Activated CD8-positive, alpha-beta memory T cell treated with anti-CD3 and anti-CD28 coated beads, Interleukin-2, amount 50 U/mL, for 24 hours (primary cell): ENCODE results near the gene ASCC3.

Experiments used
- DNase-seq: peaks from one replicate; pipeline ENCODE4 v3.0.0-alpha.2; 2020; ENCODE audit errors: extremely low read depth

ASCC3 gene

DNA sequence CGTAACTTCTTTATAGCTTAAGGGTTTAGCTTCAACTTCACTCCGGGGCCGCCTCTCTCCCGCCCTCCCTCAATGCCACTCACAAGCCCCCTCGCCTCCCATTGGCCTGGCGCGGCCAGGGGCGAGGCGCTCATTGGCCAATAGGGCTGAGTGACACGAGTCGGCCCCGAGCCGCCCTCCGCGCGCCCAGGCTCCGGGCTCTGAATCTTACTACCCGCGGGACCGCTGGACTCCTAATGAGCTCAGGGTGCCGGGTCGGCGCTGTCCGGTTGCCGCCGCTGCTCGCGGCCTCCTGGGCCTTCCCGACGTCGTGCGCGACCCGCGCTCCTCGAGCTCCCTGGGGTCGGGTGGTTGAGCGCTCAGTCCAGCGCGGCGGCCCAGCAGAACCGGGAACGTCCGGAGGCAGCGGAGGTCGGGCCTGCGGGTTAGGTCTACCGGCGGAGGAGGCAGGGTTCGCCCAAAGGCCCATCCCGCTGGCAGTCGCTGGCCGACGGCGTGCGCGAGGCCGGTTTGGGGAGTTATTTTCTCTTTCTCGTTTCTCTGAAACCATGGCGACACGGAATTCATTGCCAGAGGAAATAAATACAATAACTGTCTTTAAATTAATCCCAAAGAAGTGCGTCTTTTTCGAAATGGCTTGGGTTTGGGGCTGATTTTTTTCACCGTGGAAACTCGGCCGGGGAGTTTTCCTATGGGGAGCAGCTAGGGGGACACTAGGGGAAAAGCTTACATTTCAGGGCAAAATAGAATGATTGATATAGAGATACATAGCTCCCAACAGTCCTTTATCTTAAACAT is 416.0 kb downstream of the ASCC3 start, which contains the start of gene SIM1:
Gene SIM1 (minus strand): TSS at position 19 of the 798 bp plus-strand sequence. CDS start 1,453 bp downstream, outside the sequence.
- DNase-seq = no peak

DNA sequence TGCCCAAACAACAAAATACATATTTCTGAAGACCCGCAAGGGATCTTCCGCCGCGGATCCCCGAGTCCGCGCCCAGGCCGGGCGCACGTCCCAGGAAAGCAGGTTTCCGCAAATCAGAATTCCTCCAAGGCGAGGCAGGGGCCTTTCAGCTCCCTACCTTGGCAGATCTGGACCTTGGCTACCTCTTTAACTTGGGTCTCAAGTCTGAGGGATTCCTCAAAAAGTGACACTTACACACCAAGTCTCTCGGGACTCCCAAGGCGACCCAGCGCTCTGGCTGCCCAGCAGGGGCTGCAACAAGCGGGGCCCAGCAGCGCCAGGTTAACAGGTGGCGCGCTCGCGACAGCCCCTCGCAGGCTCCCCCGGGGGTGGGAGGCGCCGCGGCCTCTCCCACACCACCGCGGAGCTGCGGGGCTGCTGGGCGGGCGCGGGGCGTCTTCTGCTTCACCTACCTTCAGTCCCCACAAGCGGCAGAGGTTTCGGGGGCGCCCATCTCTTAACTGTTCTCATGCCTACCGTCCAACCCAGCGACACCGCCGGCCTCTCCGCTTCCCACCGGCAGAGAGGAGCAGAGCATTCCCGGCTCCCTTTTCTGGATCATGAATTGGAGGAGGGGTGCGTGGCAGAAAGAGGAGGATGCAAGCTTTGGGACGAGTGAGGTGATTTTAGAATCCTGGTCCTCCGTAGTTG is 416.8 kb downstream of the ASCC3 start:
- DNase-seq = no peak

DNA sequence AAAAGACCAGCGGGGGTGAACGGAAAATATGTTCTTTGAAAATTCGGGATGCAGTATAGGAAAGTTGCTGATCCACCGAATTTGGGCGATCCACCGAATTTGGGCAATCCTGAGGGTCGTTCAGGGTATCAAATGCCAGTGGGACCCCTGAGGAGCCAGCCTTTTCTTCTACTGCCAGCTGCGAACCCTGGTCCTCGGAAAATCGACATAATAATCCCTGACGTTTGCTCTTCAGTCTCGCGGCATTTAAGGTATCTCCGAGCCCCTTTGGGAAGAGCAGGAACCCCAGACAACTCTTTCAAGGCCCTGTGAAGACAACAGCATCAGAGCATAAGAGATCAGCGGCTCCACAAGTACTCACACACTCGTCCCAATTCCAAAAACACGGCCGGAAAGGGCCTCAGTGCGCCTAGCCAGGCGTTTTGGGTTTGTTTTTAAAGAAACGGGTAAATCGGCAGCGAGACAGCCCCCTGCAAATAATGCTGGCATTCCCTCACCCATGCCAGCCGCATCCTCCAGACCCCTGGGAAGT is 417.4 kb downstream of the ASCC3 start:
- no peak for DNase-seq

DNA sequence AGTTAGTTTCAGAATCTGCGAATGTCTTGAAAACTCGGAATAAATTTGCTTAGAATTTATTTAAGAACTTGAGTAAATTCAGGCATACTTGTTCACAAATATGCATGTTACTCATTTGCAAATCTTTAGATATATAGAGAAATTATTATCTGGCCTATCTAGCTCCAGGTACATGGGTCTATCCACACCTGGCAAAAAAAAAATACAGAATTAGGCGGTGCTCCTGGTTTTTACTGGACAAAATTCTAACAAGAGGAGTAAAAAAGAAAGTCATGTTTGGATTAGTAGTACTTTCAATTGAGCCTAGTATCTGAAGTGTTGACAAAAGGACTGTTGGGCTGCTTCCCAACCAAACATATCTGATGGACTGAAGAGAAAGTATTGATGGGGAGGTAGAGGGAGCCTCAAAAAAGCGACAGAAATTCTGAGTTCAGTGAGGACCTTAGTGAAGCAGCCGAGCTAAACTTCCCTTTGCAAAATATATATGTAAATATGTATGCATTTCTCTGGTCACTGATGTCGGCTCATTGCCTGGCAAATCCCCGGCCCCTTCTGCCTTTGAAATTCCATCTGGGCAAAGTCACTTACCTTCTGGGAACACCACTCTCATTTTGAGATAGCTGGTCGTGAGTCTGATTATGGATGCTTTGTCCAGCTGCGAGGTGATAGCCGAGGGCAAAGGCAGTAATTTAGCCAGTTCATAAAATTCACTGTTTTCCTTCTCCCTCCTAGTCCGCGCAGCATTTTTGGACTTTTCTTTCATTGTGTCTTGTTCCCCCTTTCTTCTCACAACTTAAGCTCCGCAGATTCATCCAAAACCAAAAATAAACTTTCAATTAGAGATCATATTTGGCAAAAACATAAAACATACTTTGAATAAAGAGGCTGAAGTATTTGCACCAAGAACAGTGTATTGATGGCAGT is 418.2 kb downstream of the ASCC3 start:
- DNase-seq = no peak

GRCh38 chr6:100461917-100462705 is 419.0 kb downstream of the ASCC3 start:
- no peak for DNase-seq

- DNase-seq = no peak
These were observed 419.7 kb downstream of the ASCC3 start for GRCh38 chr6:100461278-100461916.

DNA sequence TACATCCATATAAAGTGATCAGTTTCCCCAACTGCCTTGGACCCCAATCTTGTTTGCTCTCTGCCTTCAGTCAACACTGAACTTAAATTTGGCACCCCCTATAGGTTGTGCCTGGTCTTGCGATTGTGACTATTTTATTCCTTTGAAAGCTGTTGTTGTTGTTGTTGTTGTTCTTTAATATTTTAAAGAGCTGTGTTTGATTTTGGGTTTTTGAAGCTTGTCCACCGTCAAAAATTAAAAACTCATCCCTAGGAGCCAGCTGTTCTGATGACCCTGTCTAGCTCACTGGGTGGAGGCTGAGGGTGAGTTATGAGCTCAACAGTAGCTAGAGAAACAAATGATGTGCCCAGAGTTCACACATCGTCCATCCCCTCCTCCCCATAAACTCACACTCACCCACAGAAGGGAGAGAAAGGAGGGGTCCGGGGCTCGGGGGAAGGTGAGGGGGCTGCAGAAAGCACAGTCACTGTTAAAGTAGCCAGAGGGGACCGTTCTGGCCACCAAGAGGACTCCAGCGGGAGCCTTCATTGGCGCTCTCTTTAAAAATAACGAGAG is 420.4 kb downstream of the ASCC3 start:
- DNase-seq = no peak

GRCh38 chr6:100459592-100460184 is 421.4 kb downstream of the ASCC3 start:
- DNase-seq = no peak

DNA sequence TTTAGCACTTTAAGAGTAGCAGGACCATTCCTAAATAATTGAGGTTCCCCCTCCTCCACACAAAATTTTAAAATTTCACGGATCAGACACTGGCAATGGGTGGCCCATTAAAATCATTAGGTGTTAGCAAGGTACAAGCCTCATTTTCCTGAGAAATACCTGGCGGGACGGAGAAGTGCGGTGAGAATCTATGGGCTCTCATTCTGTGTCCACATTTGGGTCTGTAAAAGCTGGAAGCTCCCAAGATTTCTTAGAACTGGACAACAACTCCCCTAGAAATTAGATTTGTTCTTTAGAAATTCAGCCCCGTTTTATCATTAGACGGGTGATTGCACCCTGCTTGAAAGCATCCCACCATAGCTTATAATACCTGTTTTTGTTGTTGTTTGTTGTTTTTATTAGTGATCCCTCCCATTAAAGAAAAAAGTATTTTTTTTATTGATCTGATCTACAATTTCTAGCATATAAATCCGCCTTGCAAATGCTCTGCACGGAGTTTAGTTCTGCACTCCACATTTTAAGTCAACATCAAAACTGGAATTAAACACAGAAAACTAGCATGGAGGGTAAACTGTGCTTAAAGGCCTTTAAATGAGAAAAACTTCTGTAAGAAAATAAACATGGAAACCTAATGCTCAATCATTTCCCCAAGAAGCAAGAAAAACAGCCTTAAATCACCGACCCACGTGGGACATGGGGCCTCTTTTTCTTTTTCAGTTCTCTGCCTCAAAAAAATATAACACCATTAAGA is 422.1 kb downstream of the ASCC3 start:
- no peak for DNase-seq
